ENCODE results near the gene STT3B. TPM values are rescaled to one million over a fixed set of nuclear protein-coding genes. Genes with fewer than 3 reads are reported as not detected.

STT3B gene
- total RNA-seq, 2 experiments from 2014 or later = 115 to 117 TPM

- H3K27me3 Mint-ChIP-seq = no peaks in the 10 kb centered on the region
- POLR2A ChIA-PET = no interaction called here
- H3K4me3 Mint-ChIP-seq = no peak overlapping the region
- peak overlapping the region; percentile 15 for H3K27ac Mint-ChIP-seq
- CTCF ChIA-PET = interaction anchor here (1.9 kb wide), 1 partner anchor 213 kb away, joined by 7 read pairs; no protein-coding TSS in a partner anchor
- intact Hi-C loops (cut with micrococcal nuclease) = loop anchor here (5.0 kb wide), 2 partner anchors 37 to 82 kb away; no protein-coding TSS in a partner anchor
- peaks cover 3% of the 10 kb centered on the region for H3K36me3 Mint-ChIP-seq
- peaks cover 81% of the 10 kb centered on the region for H3K4me1 Mint-ChIP-seq (ENCODE audit: low read depth)
- DNase-seq = no peak
- H3K9me3 Mint-ChIP-seq = peaks cover 14% of the 10 kb centered on the region
These were observed 22.5 kb downstream of the STT3B start for GRCh38 chr3:31555204-31555603.

GRCh38 chr3:31559872-31560534, 27.3 kb downstream of the STT3B start:
- Mint-ChIP-seq H3K4me3 (peak overlapping the region; percentile 29), H3K9me3 (peaks cover 18% of the 10 kb centered on the region), H3K27ac (peak overlapping the region; percentile 64), H3K36me3 (peaks cover 10% of the 10 kb centered on the region), H3K27me3 (no peaks in the 10 kb centered on the region), H3K4me1 (ENCODE audit: low read depth) (peaks cover 85% of the 10 kb centered on the region)
- no peak for DNase-seq
- POLR2A ChIA-PET = no interaction called here
- CTCF ChIA-PET = no interaction called here
- intact Hi-C loops (cut with micrococcal nuclease) = loop anchor here (5.0 kb wide), 2 partner anchors 32 to 77 kb away; no protein-coding TSS in a partner anchor

- Mint-ChIP-seq H3K9me3 (peaks cover 17% of the 10 kb centered on the region), H3K4me3 (no peak overlapping the region), H3K27me3 (no peaks in the 10 kb centered on the region), H3K4me1 (ENCODE audit: low read depth) (peaks cover 87% of the 10 kb centered on the region), H3K36me3 (peaks cover 9% of the 10 kb centered on the region), H3K27ac (peak overlapping the region; percentile 55)
- ChIA-PET POLR2A (interaction anchor here (1.0 kb wide), 1 partner anchor 13 kb away, joined by 3 read pairs; no protein-coding TSS in a partner anchor), CTCF (no interaction called here)
- DNase-seq = no peak
- intact Hi-C loops (cut with micrococcal nuclease) = no loop called here
These were observed 29.2 kb downstream of the STT3B start for GRCh38 chr3:31561891-31562290.

- Mint-ChIP-seq H3K36me3 (peaks cover 9% of the 10 kb centered on the region), H3K27me3 (no peaks in the 10 kb centered on the region), H3K9me3 (peaks cover 13% of the 10 kb centered on the region), H3K4me3 (no peak overlapping the region), H3K27ac (no peak overlapping the region), H3K4me1 (ENCODE audit: low read depth) (peaks cover 86% of the 10 kb centered on the region)
- POLR2A ChIA-PET = interaction anchor here (1.0 kb wide), 1 partner anchor 12 kb away, joined by 3 read pairs; no protein-coding TSS in a partner anchor
- DNase-seq = peak; percentile 53
- intact Hi-C loops (cut with micrococcal nuclease) = no loop called here
- CTCF ChIA-PET = interaction anchor here (0.8 to 0.9 kb wide), 2 partner anchors 17 to 206 kb away, joined by 3 read pairs; no protein-coding TSS in a partner anchor
These were observed 29.8 kb downstream of the STT3B start for GRCh38 chr3:31562525-31562924.

- intact Hi-C loops (cut with micrococcal nuclease) = loop anchor here (2.0 to 5.0 kb wide), 3 partner anchors 30 to 192 kb away; no protein-coding TSS in a partner anchor
- CTCF ChIA-PET = interaction anchor here (0.6 to 1.9 kb wide), 2 partner anchors 29 to 678 kb away, joined by 3 to 6 read pairs; no protein-coding TSS in a partner anchor
- Mint-ChIP-seq H3K9me3 (peaks cover 6% of the 10 kb centered on the region), H3K27ac (peak overlapping the region; percentile 30), H3K4me1 (ENCODE audit: low read depth) (peaks cover 83% of the 10 kb centered on the region), H3K27me3 (no peaks in the 10 kb centered on the region), H3K36me3 (peaks cover 9% of the 10 kb centered on the region), H3K4me3 (peak overlapping the region; percentile 6)
- POLR2A ChIA-PET = interaction anchor here (1.6 kb wide), 1 partner anchor 33 kb away, joined by 9 read pairs; the partner anchor contains the start of gene STT3B
- no peak for DNase-seq
These were observed 32.6 kb downstream of the STT3B start for GRCh38 chr3:31565288-31565687.

- no peak overlapping the region for H3K27ac Mint-ChIP-seq
- POLR2A ChIA-PET = no interaction called here
- no peak overlapping the region for H3K4me3 Mint-ChIP-seq
These were observed 34.3 kb downstream of the STT3B start for GRCh38 chr3:31567036-31567435.

GRCh38 chr3:31568649-31569048, 35.9 kb downstream of the STT3B start:
- CTCF ChIA-PET = interaction anchor here (2.2 kb wide), 1 partner anchor 11 kb away, joined by 7 read pairs; no protein-coding TSS in a partner anchor
- Mint-ChIP-seq H3K9me3 (no peaks in the 10 kb centered on the region), H3K27ac (no peak overlapping the region), H3K36me3 (peaks cover 2% of the 10 kb centered on the region), H3K4me3 (no peak overlapping the region), H3K27me3 (no peaks in the 10 kb centered on the region), H3K4me1 (ENCODE audit: low read depth) (peaks cover 69% of the 10 kb centered on the region)
- DNase-seq = no peak
- intact Hi-C loops (cut with micrococcal nuclease) = loop anchor here (5.0 kb wide), 2 partner anchors 129 to 189 kb away; no protein-coding TSS in a partner anchor
- POLR2A ChIA-PET = interaction anchor here (0.6 kb wide), 1 partner anchor 23 kb away, joined by 3 read pairs; no protein-coding TSS in a partner anchor

More at GRCh38 chr3:31567036-31567435, 34.3 kb downstream of the STT3B start:
- CTCF ChIA-PET = interaction anchor here (0.6 to 1.9 kb wide), 4 partner anchors 27 to 967 kb away, joined by 3 to 6 read pairs (median 4); no protein-coding TSS in a partner anchor
- no peaks in the 10 kb centered on the region for H3K27me3 Mint-ChIP-seq
- intact Hi-C loops (cut with micrococcal nuclease) = loop anchor here (5.0 kb wide), 2 partner anchors 130 to 190 kb away; no protein-coding TSS in a partner anchor
- peak; percentile 35 for DNase-seq
- H3K36me3 Mint-ChIP-seq = peaks cover 2% of the 10 kb centered on the region
- no peaks in the 10 kb centered on the region for H3K9me3 Mint-ChIP-seq
- H3K4me1 Mint-ChIP-seq (ENCODE audit: low read depth) = peaks cover 84% of the 10 kb centered on the region

GRCh38 chr3:31571325-31571724, 38.6 kb downstream of the STT3B start:
- Mint-ChIP-seq H3K4me3 (no peak overlapping the region), H3K36me3 (peaks cover 2% of the 10 kb centered on the region), H3K9me3 (no peaks in the 10 kb centered on the region), H3K27me3 (no peaks in the 10 kb centered on the region), H3K27ac (no peak overlapping the region), H3K4me1 (ENCODE audit: low read depth) (peaks cover 55% of the 10 kb centered on the region)
- intact Hi-C loops (cut with micrococcal nuclease) = loop anchor here (5.0 kb wide), 1 partner anchor 36 kb away; no protein-coding TSS in a partner anchor
- no peak for DNase-seq
- CTCF ChIA-PET = no interaction called here
- POLR2A ChIA-PET = interaction anchor here (1.0 kb wide), 1 partner anchor 38 kb away, joined by 3 read pairs; no protein-coding TSS in a partner anchor

- intact Hi-C loops (cut with micrococcal nuclease) = loop anchor here (5.0 kb wide), 1 partner anchor 35 kb away; no protein-coding TSS in a partner anchor
- ChIA-PET POLR2A (no interaction called here), CTCF (interaction anchor here (0.7 to 1.0 kb wide), 2 partner anchors 21 to 23 kb away, joined by 3 read pairs; no protein-coding TSS in a partner anchor)
- Mint-ChIP-seq H3K27ac (no peak overlapping the region), H3K9me3 (no peaks in the 10 kb centered on the region), H3K36me3 (peaks cover 5% of the 10 kb centered on the region), H3K4me3 (no peak overlapping the region), H3K27me3 (no peaks in the 10 kb centered on the region), H3K4me1 (ENCODE audit: low read depth) (peaks cover 54% of the 10 kb centered on the region)
- no peak for DNase-seq
These were observed 39.7 kb downstream of the STT3B start for GRCh38 chr3:31572236-31573004.

- Mint-ChIP-seq H3K4me3 (no peak overlapping the region), H3K27ac (no peak overlapping the region), H3K9me3 (no peaks in the 10 kb centered on the region), H3K4me1 (ENCODE audit: low read depth) (peaks cover 56% of the 10 kb centered on the region), H3K27me3 (no peaks in the 10 kb centered on the region), H3K36me3 (peaks cover 6% of the 10 kb centered on the region)
- POLR2A ChIA-PET = no interaction called here
- CTCF ChIA-PET = interaction anchor here (1.0 kb wide), 1 partner anchor 22 kb away, joined by 3 read pairs; no protein-coding TSS in a partner anchor
- intact Hi-C loops (cut with micrococcal nuclease) = loop anchor here (5.0 kb wide), 1 partner anchor 34 kb away; no protein-coding TSS in a partner anchor
- DNase-seq = no peak
These were observed 40.5 kb downstream of the STT3B start for GRCh38 chr3:31573036-31573779.

GRCh38 chr3:31575448-31575847, 42.7 kb downstream of the STT3B start:
- H3K36me3 Mint-ChIP-seq = peaks cover 12% of the 10 kb centered on the region
- POLR2A ChIA-PET = interaction anchor here (1.6 kb wide), 1 partner anchor 13 kb away, joined by 3 read pairs; no protein-coding TSS in a partner anchor
- intact Hi-C loops (cut with micrococcal nuclease) = no loop called here

More at GRCh38 chr3:31575448-31575847, 42.7 kb downstream of the STT3B start:
- no peaks in the 10 kb centered on the region for H3K27me3 Mint-ChIP-seq
- peaks cover 49% of the 10 kb centered on the region for H3K4me1 Mint-ChIP-seq (ENCODE audit: low read depth)
- H3K27ac Mint-ChIP-seq = no peak overlapping the region
- CTCF ChIA-PET = interaction anchor here (1.0 to 1.3 kb wide), 2 partner anchors 9 to 44 kb away, joined by 3 to 5 read pairs; no protein-coding TSS in a partner anchor
- peak; percentile 13 for DNase-seq
- no peaks in the 10 kb centered on the region for H3K9me3 Mint-ChIP-seq
- no peak overlapping the region for H3K4me3 Mint-ChIP-seq

All from activated CD4-positive, alpha-beta memory T cell treated with anti-CD3 and anti-CD28 coated beads for 36 hours (primary cell).